SH-SY5Y (cell line): Measurements from ENCODE around the gene GDI1.

Experiments used
- GATA2 ChIP-seq: IDR thresholded peaks from 2 replicates; pipeline ENCODE4 v1.6.1; 2011; ENCODE audit warnings: mild to moderate bottlenecking, low read depth, low read length
- GATA3 ChIP-seq: IDR thresholded peaks from 2 replicates; pipeline ENCODE4 v1.6.1; 2011; ENCODE audit warnings: low read depth, mild to moderate bottlenecking, low read length, moderate library complexity

DNA sequence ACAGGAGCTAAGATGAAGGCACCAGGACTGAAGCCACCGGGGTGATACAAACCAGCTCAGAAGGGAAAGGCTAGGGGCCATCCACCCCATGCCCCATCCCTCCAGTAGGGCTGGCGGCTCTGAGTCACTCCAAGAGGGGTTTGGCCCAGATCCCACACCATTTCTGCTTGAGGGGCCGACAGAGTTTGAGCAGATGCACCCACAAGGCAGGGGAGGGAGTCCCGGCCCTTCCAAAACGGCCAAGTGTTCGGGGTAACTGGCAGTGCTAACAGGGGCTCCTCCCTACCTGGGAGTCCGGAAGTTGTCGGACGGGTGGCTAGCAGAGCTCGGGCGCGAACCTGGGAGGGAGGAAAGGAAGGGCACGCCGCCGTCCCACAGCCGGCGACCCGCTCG lies 53.1 kb downstream of the GDI1 start:
- TF ChIP-seq GATA2: no peak
- no peak for TF ChIP-seq GATA3
